NCI-H128 (cell line): ENCODE data around the gene MOV10L1.
"Not testable (repeated sequence)": the region's sequence is repeated elsewhere in the genome, so short reads cannot be mapped to it uniquely, and the experiment has no call there.

Experiments
- DNase-seq: peaks from one replicate; lab custom pipeline; 2025; ENCODE audit not compliant: unreplicated experiment; lab: John Stamatoyannopoulos, UW

Gene MOV10L1

DNA sequence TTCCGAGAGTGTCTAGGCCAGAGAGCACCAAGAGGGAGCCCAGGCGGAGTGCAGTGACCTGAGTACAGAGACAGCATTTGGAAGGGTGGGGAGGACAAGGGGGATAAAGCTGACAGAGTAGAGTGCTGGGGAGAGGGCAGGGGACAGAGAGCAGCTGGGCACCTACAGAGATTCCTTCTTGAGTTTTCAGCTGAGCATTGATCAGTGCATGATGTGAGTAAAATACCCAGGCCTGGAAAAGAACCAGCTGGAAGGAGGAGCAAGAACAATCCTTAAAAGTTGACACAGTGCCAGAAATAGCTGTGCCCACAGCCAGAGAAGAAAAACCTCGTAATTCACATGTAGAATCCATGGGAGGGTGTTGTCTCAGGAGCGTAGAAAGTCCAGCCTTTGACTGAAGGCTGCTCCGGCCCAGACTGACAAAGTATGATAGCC is 46.8 kb downstream of the MOV10L1 start:
- DNase-seq = no peak

DNA sequence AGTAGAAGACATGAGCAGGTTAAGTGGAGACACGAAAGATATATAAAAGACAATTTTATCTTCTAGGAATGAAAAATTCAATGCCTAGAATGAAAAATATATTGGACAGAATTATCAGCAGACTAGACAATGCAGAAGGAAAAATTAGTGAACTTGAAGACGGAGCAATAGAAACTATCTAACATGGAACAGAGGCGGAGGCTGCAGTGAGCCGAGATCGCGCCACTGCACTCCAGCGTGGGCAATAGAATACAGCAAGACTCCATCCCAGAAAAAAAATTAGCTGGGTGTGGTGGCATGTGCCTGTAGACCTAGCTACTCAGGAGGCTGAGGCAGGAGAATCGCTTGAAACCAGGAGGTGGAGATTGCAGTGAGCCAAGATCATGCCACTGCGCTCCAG is 47.5 kb downstream of the MOV10L1 start:
- not testable (repeated sequence) for DNase-seq

DNA sequence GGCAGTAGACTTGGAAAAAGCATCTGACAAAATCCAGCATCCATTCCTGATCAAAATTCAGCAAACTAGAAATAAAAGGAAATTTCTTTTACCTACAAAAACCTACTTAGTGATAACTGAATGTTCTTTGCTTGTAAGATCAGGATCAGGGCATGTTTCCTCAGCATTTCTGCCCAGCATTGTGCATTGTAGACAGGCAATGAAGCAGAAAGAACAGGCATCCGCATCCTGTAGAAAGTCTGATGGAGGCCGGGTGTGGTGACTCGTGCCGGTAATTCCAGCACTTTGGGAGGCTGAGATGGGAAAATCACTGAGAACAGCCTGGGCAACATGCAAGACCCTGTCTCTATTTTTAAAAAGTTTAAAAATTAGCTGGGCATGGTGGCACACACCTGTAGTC is 48.2 kb downstream of the MOV10L1 start:
- no peak for DNase-seq

DNA sequence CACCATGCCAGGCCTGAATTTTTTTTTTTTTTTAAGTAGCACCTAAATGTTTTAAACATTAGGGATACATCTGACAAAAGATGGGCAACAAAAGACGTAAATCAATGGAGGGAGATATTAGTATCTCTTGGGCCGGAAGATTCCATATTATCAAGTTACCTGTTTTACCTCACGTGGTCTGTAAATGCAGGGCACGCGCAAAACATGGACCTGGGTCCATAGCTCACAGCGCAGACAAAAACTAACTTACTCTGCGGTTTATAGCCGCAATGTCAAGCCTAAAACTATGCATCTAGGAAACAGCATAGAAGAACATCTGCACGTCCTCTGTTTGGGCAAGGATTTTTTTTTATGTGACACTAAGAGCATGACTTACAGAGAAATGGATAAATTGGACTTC is 49.2 kb downstream of the MOV10L1 start:
- no peak for DNase-seq

DNA sequence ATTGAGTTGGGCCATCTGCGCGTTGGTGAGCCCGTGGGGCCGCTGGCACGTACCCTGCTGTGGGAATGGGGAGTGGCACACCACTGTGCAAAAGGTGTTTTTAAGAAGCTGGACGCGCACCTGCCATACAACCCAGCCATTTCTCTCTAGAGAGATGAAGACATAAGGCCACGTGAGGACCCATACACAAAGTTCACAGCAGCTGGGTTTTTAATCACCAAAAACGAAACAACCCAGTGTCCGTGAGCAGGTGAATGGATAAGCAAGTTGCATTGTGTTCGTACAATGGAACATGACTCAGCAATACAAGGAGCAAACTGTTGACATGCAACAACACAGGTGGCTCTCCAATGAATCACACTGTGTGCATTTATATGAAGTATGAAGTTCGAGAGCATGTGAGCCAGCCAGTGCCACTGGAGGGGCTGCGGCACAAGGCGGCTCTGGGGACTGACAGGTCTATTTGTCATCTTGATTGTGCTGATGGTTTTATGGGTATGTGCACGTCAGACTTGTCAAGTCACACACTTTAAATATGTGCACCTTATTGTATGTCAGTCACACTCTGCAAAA is 50.1 kb downstream of the MOV10L1 start:
- peak; percentile 87 for DNase-seq

DNA sequence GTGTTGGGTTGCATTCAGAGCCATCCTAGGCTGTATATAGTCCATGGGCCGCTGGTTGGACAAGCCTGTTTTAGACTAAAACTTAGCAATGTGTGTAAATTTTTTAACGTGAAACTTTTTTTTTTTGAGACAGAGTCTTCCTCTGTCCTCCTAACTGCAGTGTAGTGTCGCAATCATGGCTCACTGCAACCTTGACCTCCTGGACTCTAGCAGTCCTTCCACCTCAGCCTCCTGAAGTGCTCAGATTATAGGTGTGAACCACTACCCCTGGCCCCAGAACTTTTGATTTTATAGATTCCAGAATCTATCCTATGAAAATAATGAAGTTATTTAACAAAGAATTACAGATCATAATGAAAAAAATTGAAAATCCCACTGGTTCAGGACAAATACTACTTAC is 50.8 kb downstream of the MOV10L1 start:
- no peak for DNase-seq

DNA sequence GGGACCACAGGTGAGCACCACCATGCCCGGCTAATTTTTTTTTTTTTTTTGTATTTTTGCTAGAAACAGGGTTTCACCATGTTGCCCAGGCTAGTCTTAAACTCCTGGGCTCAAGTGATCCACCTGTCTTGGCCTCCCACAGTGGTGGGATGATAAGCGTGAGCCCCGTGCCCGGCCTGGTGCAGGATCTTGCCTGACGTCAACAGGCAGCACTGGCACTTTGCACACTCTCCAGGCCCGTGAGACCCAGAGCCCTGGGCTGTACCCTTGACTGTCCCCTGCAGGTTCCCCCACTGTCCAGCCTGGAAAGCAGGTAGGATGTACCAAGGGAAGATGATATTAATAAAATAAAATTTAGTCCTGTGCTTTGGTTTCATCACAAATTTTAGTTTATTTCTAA is 51.7 kb downstream of the MOV10L1 start:
- DNase-seq = no peak

DNA sequence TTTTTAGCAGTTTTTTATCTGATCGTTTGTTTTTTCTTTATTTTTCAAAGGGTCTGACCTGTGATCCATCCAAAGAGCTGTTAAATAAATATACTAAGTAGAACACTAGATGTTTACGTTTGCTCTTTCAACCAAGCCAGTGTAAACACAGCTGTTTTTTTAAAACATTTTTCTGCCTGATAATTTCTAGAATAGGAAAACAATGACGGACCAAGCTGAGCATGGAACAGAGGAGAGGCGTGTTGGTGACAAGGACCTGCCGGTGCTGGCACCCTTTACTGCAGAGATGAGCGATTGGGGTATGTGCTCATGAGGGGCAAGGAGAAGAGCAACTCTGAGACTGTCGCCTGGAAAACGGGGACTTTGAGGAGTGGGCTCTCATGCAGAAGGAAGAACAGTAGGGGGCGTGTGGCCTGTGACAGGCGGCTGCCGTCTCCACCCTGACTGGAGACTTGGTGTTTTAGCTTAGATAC is 52.1 kb downstream of the MOV10L1 start:
- DNase-seq = no peak

DNA sequence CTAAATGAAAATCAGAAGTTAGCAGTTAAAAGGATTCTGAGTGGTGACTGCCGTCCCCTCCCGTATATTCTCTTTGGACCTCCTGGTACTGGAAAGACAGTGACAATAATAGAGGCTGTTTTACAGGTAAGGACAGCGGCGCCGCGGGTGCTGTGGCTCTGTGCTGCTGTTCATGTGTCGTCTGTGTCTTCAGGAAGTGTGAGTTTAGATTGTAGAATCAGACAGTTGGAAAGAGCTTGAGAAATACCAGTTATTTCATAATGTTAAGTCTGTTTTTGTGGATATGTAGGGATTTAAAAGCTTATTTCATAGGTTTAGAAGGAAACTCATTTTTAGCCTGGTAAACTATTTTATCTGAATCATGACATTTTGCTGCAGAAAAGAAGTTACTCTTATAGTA is 53.3 kb downstream of the MOV10L1 start:
- DNase-seq = no peak

DNA sequence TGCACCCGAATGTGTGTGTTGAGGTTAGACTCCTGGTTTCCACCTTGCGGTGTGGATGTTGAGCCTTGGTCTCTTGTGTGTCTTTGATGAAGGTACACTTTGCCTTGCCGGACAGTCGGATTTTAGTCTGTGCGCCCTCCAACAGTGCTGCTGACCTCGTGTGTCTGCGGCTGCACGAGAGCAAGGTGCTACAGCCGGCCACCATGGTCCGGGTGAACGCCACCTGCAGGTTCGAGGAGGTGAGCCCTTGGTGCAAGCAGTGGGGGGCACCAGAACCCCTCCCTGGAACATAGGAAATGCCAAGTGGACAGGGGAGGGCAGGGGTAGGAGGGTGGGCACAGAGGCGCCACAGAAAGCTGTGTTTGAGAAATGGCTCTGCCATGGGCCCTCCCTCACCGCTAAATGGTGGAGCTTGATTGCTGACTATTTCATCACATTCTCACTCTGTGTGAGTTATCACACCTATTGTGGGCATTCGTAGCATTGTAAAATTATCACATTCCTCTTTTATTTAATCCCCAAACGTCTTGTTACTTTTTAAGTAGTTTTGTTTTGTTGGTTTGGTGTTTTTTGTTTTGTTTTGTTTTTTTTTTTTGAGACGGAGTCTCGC is 54.3 kb downstream of the MOV10L1 start:
- no peak for DNase-seq

DNA sequence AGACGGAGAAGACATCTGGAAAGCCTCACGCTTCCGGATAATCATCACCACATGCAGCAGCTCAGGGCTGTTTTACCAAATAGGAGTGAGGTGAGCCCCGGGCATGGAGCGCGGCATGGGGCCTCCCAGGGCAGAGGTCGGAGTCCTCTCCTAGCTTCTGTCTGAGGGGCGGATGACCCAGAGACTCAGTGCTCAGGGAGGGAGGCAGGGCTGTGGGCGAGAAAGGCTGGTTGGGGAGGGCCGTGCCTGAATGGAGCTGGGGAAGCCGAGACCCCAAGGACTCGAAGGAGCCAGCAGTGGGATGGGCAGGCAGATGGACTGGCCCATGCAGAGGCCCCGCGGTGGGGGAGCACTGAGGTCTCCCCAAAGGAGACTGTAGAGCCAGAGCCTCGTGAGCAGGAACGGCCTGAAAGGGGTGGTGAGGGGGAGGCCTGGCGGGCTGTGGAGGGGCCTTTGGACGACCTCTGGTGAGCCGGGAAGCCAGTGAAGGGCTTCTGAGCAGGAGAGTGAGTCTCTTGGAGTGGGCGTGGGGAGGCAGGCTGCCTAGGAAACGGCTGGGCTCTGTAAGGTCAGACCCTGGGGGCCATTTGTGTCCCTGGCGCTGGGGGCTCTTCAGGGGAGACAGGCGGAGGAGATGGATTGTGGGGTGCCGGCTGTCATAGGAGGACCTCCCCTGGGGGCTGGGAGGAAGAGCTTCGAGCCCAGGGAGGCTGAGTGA is 56.1 kb downstream of the MOV10L1 start:
- DNase-seq = no peak

DNA sequence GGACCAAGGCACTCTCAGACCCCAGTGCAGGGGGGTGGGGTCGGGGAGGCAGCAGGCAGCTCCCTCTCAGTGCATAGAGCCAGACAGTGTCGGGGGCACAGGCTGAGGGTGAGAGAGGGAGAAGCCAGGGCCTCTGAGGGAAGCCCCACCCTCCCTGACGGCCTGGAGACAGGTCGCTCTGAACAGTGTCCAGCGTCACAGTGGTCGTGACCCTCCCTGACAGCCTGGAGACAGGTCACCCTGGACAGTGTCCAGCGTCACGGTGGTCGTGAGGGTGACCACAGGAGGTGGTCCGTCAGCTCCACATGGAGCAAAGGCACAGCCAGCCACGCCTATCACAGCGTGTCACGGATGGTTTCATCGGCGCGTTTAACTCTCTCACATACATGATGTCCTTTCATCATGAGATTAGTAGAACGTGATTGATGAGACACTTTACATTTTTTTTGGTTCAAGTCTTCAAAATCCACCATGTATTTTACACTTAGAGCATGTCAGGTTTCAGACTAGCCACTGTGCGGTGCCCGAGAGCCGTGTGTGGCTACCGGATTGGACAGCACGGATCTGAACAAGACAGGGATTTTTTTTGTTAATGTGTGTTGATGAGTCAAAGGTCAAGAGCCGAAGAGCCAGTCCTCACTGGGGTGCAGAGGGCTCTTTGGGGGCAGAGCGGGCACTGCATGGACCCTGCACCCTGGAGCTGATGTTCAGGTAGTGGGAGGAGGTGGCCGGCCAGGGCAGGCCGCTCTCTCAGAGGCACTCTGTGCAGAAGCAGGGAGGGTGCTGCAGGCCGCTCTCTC is 56.8 kb downstream of the MOV10L1 start:
- no peak for DNase-seq

DNA sequence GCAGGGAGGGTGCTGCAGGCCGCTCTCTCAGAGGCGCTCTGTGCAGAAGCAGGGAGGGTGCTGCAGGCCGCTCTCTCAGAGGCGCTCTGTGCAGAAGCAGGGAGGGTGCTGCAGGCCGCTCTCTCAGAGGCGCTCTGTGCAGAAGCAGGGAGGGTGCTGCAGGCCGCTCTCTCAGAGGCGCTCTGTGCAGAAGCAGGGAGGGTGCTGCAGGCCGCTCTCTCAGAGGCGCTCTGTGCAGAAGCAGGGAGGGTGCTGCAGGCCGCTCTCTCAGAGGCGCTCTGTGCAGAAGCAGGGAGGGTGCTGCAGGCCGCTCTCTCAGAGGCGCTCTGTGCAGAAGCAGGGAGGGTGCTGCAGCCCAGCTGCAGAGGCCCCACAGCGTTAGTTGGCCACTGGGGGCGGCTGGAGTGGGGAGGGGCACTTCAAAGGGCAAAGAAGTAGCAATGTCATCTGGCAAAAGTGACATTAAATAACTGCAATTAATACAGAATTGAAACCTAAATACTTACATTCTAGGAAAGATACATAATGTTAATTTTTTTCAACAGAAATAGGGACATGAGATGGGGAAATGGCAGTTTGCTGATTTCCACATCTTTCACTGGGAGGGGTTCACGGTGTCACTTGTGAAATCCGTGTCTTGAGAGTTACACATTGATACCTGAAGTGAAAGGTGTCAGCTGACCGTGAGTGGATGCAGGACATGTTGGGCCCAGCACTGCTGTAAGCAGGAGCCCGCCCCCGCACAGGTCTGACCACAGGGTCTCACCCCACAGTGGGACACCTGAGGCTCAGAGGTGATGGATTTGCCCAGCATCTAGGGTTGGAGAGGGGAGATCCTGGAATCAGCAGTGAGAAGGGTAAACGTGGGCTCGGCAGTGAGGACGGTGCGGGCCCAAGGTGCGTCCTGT is 57.7 kb downstream of the MOV10L1 start:
- not testable (repeated sequence) for DNase-seq

DNA sequence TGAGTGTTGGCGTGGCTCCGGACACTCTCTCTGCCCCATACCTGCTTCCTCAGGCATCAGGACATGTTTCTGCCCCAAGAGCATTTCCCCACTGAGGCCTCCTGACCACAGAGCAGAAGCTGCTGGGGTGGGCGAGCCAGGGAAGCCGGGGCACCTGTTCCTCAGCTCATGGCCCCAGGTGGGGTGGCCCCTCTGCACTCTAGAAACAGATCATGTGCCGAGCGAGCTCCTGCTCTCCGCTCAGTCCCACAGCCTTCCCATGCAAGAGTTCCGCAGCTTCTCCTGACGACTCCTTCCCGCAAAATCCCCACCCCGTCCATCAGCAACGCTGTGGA is 58.3 kb downstream of the MOV10L1 start:
- no peak for DNase-seq

DNA sequence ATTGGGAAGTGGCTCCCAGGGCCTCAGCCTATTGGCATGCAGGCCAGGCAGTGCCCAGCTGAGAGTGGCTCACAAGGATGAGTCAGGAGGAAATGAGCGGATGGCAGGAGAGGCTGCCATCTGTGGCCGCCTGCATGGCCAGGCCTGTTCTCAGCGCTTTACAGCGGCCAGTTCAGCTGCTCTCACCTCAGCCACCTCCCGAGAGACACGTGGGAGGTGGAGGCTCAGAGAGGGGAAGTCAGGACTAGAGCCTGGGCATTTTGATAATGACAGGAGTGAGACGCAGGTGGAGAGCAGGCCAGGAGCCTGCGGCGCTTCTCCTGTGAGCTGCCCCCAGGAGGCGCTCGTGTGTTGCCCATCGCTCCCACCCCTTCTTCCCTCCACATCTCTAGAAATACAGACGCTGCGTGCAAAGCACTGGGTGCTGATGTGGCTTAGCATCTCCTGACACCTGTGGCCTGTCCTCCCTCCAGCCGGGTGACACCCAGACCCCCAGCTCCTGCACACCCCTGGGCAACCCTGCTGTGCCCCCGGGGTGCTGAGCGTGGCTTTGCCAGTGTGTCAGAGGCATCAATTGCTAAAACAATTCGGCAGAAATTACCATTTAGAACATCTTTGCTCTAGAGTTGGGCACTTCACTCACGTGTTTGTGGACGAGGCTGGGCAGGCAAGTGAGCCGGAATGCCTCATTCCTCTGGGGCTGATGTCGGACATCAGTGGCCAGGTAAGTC is 59.4 kb downstream of the MOV10L1 start:
- DNase-seq = no peak

DNA sequence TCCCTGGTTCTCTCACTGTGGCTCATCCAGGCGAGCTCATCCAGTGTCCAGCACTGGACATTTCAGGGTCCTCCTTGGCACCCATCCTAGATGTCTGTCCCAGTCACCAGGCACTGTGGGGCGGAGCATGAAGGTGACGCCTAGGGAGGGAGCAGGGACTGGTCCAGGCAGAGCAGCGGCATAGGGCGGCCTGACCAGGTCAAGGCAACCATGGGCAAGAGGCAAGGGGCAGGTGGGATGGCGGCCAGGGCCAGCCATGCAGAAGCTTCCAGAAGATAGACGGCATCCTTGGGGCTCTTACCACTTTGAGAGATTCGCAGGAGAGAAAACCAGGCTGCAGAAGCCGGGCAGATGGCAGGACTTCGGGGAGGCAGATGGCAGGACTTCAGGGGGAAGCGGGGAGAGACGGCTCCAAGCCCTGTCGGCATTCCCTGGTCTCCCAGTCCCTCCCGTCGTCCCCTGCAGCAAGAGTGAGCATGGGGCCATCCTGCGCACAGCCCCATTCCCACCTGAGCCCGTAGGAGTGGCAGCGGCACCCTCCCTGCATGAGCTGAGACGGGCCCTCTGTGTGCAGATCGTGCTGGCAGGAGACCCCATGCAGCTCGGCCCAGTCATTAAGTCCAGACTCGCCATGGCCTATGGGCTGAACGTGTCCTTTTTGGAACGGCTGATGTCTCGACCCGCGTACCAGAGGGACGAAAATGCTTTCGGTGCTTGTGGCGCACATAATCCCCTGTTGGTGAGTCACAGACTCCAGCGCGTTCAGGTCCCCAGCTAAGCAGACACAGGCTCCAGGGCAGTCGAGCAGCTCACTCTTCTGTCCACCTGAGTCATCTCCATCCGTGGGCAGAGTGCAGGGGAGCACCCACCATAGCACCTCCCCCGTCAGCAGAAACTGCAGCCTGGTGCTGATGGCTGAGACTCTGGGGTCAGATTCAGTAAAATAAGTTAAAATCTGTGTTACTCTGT is 60.6 kb downstream of the MOV10L1 start:
- DNase-seq = no peak

DNA sequence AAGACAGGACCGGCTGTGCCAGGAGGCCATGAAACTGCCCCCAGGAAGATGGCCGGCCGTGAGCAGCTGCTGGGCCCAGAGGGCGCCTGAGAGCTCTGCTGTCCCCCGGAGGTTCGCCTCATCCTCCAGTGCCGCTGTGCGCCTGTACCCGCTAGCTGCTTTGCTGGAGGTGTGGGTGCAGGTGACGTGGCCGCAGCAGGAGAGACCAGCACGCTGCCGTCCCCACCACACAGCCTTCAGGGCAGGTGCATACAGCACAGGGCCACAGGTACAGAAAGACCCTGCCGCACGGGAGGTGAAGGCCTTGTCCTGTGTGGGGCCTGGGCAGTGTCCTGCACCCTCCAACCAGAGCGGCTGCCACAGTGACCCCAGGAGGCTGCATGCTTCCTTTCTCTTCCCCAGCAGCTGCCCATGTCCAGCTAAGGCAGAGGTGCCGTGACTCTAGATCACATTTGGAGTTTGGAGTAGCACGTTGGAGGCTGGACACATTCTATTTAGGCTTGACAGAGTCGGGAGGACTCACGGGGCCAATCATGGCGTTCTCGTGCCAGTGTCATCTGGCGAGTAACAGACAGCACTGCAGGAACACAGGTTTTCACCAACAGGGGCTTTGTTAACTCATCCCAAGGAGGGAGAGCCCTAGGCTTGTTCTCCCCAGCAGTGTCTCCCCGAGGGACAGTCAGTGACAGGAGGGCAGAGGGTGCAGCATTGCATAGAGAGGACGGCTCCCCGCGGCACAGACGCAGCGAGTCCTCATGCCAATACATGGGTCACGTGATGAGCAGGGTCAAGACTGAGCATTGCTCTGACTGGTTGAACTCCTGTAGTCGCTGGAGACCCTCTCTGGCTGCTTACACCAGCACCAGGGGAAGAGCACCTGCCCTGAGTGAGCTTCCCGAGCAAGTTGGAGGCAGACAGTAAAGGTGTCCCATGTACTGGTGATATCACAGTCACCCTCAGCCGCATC is 62.0 kb downstream of the MOV10L1 start:
- DNase-seq = no peak
